MM.1S (cell line): Measurements from ENCODE around the gene PTPRR.

Experiments used
- DNase-seq: peaks from one replicate; pipeline ENCODE4 v3.0.0-alpha.2; 2015
- H2AFZ ChIP-seq: fragments of 300-600 bp; sonication (generic); 2 replicates; pipeline ENCODE4 v1.6.0; 2016; ENCODE audit warnings: antibody characterized with exemption, low read length
- H3F3A ChIP-seq: fragments of 300-600 bp; sonication (generic); 2 replicates; pipeline ENCODE4 v1.6.1; 2016; ENCODE audit warnings: mild to moderate bottlenecking, antibody characterized with exemption, low read length, moderate library complexity, mixed read lengths; ENCODE audit not compliant: insufficient read depth
- H3K27ac ChIP-seq: fragments of 300-600 bp; sonication (generic); 2 replicates; pipeline ENCODE4 v1.5.1; 2016; ENCODE audit warnings: mild to moderate bottlenecking, low read length
- H3K27me3 ChIP-seq: fragments of 300-600 bp; sonication (generic); replicated peaks from 2 replicates; pipeline ENCODE4 v1.6.0; 2016; ENCODE audit warnings: low read length; ENCODE audit not compliant: insufficient read depth
- H3K36me3 ChIP-seq: fragments of 300-600 bp; sonication (generic); replicated peaks from 2 replicates; pipeline ENCODE4 v1.6.1; 2016; ENCODE audit warnings: mild to moderate bottlenecking, low read length, mixed read lengths; ENCODE audit not compliant: insufficient read depth
- H3K4me1 ChIP-seq: fragments of 300-600 bp; sonication (generic); 2 replicates; pipeline ENCODE4 v1.6.1; 2016; ENCODE audit warnings: low read length, mixed read lengths
- H3K4me2 ChIP-seq: fragments of 300-600 bp; sonication (generic); 2 replicates; pipeline ENCODE4 v1.6.0; 2016; ENCODE audit warnings: low read depth, low read length
- H3K4me3 ChIP-seq: fragments of 300-600 bp; sonication (generic); 2 replicates; pipeline ENCODE4 v1.5.1; 2016; ENCODE audit warnings: low read length, mixed read lengths
- H3K79me2 ChIP-seq: fragments of 300-600 bp; sonication (generic); 2 replicates; pipeline ENCODE4 v1.6.1; 2016; ENCODE audit warnings: mixed run types, low read length, mixed read lengths
- H3K9ac ChIP-seq: fragments of 300-600 bp; sonication (generic); 2 replicates; pipeline ENCODE4 v1.6.1; 2016; ENCODE audit warnings: low read length, mixed read lengths
- H3K9me2 ChIP-seq: fragments of 300-600 bp; sonication (generic); replicated peaks from 2 replicates; pipeline ENCODE4 v1.6.1; 2016; ENCODE audit warnings: mild to moderate bottlenecking, low read length, mixed read lengths; ENCODE audit not compliant: insufficient read depth
- H3K9me3 ChIP-seq: fragments of 300-600 bp; sonication (generic); replicated peaks from 2 replicates; pipeline ENCODE4 v1.6.1; 2016; ENCODE audit warnings: mild to moderate bottlenecking, low read length, mixed read lengths; ENCODE audit not compliant: insufficient read depth
- H4K20me1 ChIP-seq: fragments of 300-600 bp; sonication (generic); 2 replicates; pipeline ENCODE4 v1.6.1; 2016; ENCODE audit warnings: mild to moderate bottlenecking, low read length, moderate library complexity, mixed read lengths; ENCODE audit not compliant: insufficient read depth
- EZH2 ChIP-seq: fragments of 300-600 bp; sonication (generic); optimal IDR thresholded peaks from 2 replicates; pipeline ENCODE3; 2017; ENCODE audit warnings: low read depth, mild to moderate bottlenecking, antibody characterized with exemption, low read length, mixed read lengths
- EZH2phosphoT487 ChIP-seq: fragments of 300-600 bp; sonication (generic); IDR thresholded peaks from 2 replicates; pipeline ENCODE4 v1.6.1; 2018; ENCODE audit warnings: antibody characterized with exemption, low read length
- TF ChIP-seq, protein P1 (sequence below): fragments of 300-600 bp; sonication (generic); IDR thresholded peaks from 2 replicates; pipeline ENCODE4 v1.5.1; 2016; ENCODE audit warnings: antibody characterized with exemption, low read length, mixed read lengths

Gene PTPRR

DNA sequence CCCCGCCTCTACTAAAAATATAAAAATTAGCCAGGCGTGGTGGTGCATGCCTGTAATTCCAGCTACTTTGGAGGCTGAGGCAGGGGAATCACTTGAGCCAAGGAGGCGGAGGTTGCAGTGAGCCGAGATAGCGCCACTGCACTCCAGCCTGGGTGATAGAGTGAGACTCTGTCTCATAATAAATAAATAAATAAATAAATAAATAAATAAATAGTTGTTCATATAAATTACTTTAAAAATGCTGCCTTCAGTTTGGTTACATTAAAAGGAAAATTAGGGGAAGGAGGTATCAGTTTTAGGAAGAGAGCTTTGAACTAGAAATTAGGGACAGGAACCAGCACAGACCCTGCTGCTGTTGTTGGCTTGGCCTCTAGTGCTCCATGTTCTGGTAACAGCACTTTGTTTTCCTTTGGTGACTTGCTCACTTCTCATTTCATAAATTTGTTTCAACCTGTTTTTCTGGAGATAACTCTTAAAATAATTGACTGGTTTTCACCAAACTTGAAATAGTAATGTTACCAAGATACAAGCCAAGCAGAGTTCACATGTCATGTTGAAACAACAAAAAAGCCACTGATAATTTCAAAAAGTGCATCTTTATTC is 260.4 kb downstream of the PTPRR start:
- H3K9me3 ChIP-seq: no peaks in the 10 kb centered on the region
- TF ChIP-seq EZH2 (no peak), EZH2phosphoT487 (no peak)
- TF ChIP-seq, protein P1, sequence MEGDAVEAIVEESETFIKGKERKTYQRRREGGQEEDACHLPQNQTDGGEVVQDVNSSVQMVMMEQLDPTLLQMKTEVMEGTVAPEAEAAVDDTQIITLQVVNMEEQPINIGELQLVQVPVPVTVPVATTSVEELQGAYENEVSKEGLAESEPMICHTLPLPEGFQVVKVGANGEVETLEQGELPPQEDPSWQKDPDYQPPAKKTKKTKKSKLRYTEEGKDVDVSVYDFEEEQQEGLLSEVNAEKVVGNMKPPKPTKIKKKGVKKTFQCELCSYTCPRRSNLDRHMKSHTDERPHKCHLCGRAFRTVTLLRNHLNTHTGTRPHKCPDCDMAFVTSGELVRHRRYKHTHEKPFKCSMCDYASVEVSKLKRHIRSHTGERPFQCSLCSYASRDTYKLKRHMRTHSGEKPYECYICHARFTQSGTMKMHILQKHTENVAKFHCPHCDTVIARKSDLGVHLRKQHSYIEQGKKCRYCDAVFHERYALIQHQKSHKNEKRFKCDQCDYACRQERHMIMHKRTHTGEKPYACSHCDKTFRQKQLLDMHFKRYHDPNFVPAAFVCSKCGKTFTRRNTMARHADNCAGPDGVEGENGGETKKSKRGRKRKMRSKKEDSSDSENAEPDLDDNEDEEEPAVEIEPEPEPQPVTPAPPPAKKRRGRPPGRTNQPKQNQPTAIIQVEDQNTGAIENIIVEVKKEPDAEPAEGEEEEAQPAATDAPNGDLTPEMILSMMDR: no peak
- H3K27ac ChIP-seq: peak overlapping the region; percentile 30; the same call in 1 of the 2 replicates
- H3K27me3 ChIP-seq: no peaks in the 10 kb centered on the region
- DNase-seq: no peak
- no peak overlapping the region for H3K9ac ChIP-seq
- peak overlapping the region; percentile 20; the same call in 1 of the 2 replicates for H3K4me2 ChIP-seq
- no peaks in the 10 kb centered on the region for H3K79me2 ChIP-seq
- H3F3A ChIP-seq: no peaks in the 10 kb centered on the region
- H3K4me3 ChIP-seq: no peak overlapping the region
- H3K9me2 ChIP-seq: no peaks in the 10 kb centered on the region
- peak overlapping the region; percentile 33 for H2AFZ ChIP-seq
- H4K20me1 ChIP-seq: no peaks in the 10 kb centered on the region
- no peaks in the 10 kb centered on the region for H3K36me3 ChIP-seq
- peaks cover 16% of the 10 kb centered on the region for H3K4me1 ChIP-seq

DNA sequence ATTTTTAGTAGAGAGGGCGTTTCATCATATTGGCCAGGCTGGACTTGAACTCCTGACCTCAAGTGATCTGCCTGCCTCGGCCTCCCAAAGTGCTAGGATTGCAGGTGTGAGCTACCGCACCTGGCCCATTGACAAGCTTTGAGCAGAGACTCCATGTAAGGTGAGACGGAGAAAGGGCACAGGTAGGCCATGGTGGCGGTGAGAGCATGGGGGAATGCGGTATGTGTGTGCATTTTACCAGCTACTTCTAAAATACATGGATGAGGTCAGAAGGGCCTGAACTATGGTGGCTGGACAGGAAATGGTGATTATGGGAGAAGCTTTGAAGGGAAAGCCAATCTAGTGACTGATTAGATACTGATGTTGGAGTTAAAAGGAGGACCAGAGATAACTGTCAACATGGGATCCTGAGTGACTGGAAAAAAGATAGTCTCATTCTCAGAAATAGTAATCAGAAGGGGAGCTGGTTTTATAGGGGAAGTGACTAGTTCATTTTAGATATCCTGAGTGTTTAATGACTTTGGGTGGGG is 261.4 kb downstream of the PTPRR start:
- Histone ChIP-seq H3K79me2 (no peaks in the 10 kb centered on the region), H3K4me1 (peaks cover 16% of the 10 kb centered on the region), H3K4me3 (no peak overlapping the region), H3K36me3 (no peaks in the 10 kb centered on the region), H3K27me3 (no peaks in the 10 kb centered on the region), H3K9ac (no peak overlapping the region), H3K4me2 (no peak overlapping the region), H3K9me2 (no peaks in the 10 kb centered on the region), H3F3A (no peaks in the 10 kb centered on the region), H4K20me1 (no peaks in the 10 kb centered on the region), H2AFZ (no peak overlapping the region), H3K27ac (no peak overlapping the region), H3K9me3 (no peaks in the 10 kb centered on the region)
- DNase-seq: no peak
- no peak for TF ChIP-seq EZH2

DNA sequence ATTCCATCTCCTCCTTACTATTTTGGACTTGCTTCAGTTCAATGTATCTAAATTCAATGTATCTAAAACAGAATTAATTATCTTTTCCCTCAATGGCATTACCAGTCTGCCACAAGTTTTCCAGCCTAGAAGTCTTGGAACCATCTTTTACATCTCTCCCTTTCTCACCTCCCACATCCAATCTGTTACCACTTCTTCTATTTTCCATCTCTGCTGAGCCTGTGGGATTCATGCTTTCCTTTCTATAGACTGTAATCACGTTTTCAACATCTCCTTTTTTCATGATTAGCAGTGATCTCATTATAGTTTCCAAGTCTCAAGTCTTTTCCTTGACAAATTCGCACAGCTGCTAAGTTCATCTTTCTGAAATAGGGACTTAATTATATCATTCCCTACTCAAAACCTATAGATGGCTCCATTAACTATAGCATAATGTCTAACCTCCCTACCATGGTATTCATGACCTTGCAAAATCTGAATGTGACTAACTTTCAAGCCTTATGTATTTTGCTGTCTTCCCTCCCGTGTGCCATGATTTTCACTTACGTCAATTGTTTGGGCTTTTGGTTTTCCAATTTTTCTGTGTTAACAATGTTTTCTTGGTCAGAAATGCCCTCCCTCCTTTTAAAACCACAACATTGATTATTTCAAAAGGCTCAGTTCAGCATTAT is 262.8 kb downstream of the PTPRR start:
- no peak overlapping the region for H3K27ac ChIP-seq
- no peaks in the 10 kb centered on the region for H3K9me3 ChIP-seq
- no peak overlapping the region for H2AFZ ChIP-seq
- no peak overlapping the region for H3K9ac ChIP-seq
- peaks cover 16% of the 10 kb centered on the region for H3K4me1 ChIP-seq
- no peak overlapping the region for H3K4me3 ChIP-seq
- no peak for DNase-seq
- TF ChIP-seq EZH2: no peak
- TF ChIP-seq, protein P1: no peak
- no peak for TF ChIP-seq EZH2phosphoT487
- no peaks in the 10 kb centered on the region for H3K9me2 ChIP-seq
- no peaks in the 10 kb centered on the region for H3F3A ChIP-seq
- H3K4me2 ChIP-seq: no peak overlapping the region
- H3K36me3 ChIP-seq: no peaks in the 10 kb centered on the region
- no peaks in the 10 kb centered on the region for H3K79me2 ChIP-seq
- no peaks in the 10 kb centered on the region for H4K20me1 ChIP-seq
- no peaks in the 10 kb centered on the region for H3K27me3 ChIP-seq

DNA sequence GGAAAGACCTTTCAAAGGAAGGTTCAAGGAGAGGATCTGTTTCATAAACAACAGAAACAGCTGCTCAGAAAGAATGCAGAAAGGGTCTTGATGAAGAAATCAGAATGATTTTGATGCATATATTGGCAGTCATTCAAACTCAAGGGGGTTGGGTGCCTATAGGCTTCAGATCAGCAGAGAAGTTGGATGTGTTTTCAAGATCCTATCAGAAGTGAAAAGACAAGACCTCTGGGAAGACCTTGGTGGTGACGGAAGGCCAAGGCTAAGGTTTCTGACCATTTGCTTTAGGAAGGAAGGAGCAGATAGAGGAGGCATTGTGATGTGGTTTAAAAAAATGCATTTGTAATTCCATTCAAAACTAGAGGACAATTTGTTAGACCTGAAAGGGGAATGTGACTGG is 268.1 kb downstream of the PTPRR start:
- H3K79me2 ChIP-seq: no peaks in the 10 kb centered on the region
- H3F3A ChIP-seq: no peaks in the 10 kb centered on the region
- no peak overlapping the region for H3K4me3 ChIP-seq
- DNase-seq: no peak
- H3K9me3 ChIP-seq: no peaks in the 10 kb centered on the region
- TF ChIP-seq EZH2 (no peak), EZH2phosphoT487 (no peak)
- TF ChIP-seq, protein P1: no peak
- no peaks in the 10 kb centered on the region for H3K4me1 ChIP-seq
- no peak overlapping the region for H2AFZ ChIP-seq
- no peak overlapping the region for H3K4me2 ChIP-seq
- no peaks in the 10 kb centered on the region for H3K27me3 ChIP-seq
- H4K20me1 ChIP-seq: no peaks in the 10 kb centered on the region
- no peak overlapping the region for H3K9ac ChIP-seq
- H3K9me2 ChIP-seq: no peaks in the 10 kb centered on the region
- H3K36me3 ChIP-seq: no peaks in the 10 kb centered on the region
- H3K27ac ChIP-seq: no peak overlapping the region
